Pancreas (tissue), 10 donors: Measurements from ENCODE around the gene TMEM223. TPM values are rescaled to one million over a fixed set of nuclear protein-coding genes. Genes with fewer than 3 reads are reported as not detected.

Experiments used
- ATAC-seq, 4 donors: fragments of 200-7000 bp; cut with Tn5 transposase; one replicate each; pipeline versions ENCODE4 v1.8.0 to v1.9.1; 2020; ENCODE audit warnings: mild to moderate bottlenecking in 4 of 4, moderate library complexity in 4 of 4
- DNase-seq, 6 donors: peaks; one replicate each; pipeline ENCODE4 v3.0.0-alpha.2; 2020
- FAIRE-seq: peaks from 2 replicates; lab custom pipeline; 2012; peaks lifted over from hg19 to GRCh38; lab: Jason Lieb, UNC
- H3K27ac ChIP-seq, 4 donors: fragments of 200-600 bp; sonication (generic); 1 replicate in 3 of 4; 2 replicates in 1 of 4; pipeline versions ENCODE4 v1.5.0 to v1.8.0; 2020
- H3K27me3 ChIP-seq, 4 donors: fragments of 200-600 bp; one replicate each; pipeline ENCODE4 v1.8.0; 2021
- H3K36me3 ChIP-seq, 3 donors: fragments of 200-600 bp; sonication (generic) in 1 of 3; one replicate each; pipeline versions ENCODE4 v1.5.0 to v1.8.0; 2020 to 2021
- H3K4me1 ChIP-seq, 3 donors: fragments of 200-600 bp; one replicate each; pipeline ENCODE4 v1.8.0; 2021
- H3K4me3 ChIP-seq, 4 donors: fragments of 200-600 bp; sonication (generic) in 2 of 4; one replicate each; pipeline versions ENCODE4 v1.5.0 to v1.8.0; 2020 to 2021
- H3K9me3 ChIP-seq, 4 donors: fragments of 200-600 bp; one replicate each; pipeline ENCODE4 v1.8.0; 2021
- CTCF ChIP-seq, 4 donors: fragments of 200-600 bp; sonication (generic) in 3 of 4; IDR thresholded peaks; one replicate each; pipeline versions ENCODE4 v1.5.0 to v1.8.0; 2021; ENCODE audit warnings: antibody characterized with exemption in 4 of 4
- WGBS, 2 donors: extraction: QIAGEN DNeasy Blood & Tissue Kit; methylation state at CpG; one replicate each; pipeline ENCODE4 v1.1.7; 2013; 5-methylcytosine and 5-hydroxymethylcytosine counted together
- intact Hi-C, 3 donors: fragments of 100-400 bp; cut with DNase I; formaldehyde crosslinking; loops; one replicate each; pipeline versions ENCODE4 v1.11.1 to v1.14.2; 2022
- polyA plus RNA-seq, 2 donors: library from polyadenylated mRNA; stranded (reverse); fragments of 200-250 nt; gene quantifications; one replicate each; pipeline ENCODE4 v1.2.3, GENCODE V29; 2013
- total RNA-seq, 6 donors: library from RNA; stranded (reverse); fragmentation: NEBNext Ultra II Directional in 4 of 6; extraction: Animal tissue kit (Norgen Biotek cat#: 25700) in 4 of 6; gene quantifications; one replicate each; pipeline versions ENCODE4 v1.2.1 to v1.2.4, GENCODE V29; 2021 to 2023
- donor health status: healthy with polysubstance abuse.
- donor health status: DM: no; HTN: no; CAD: no; lungs with moderate emphysema.
- donor health status: DM: no; HTN: no; CAD: no.
- donor health status: control.
- donor health status: control.
- donor health status: Bipolar disorder and iron deficiency.
- donor health status: DM: yes; HTN: yes; CAD: no.
- donor health status: DM: no; HTN: no; CAD: no.
- donor health status: DM: no; HTN: no; CAD: no.
- donor health status: DM: yes; HTN: yes; CAD: no.

Gene TMEM223
- total and polyA plus RNA-seq, 8 donors: 5.0 to 16.6 (median 7.5) TPM

- FAIRE-seq (no peak), DNase-seq (peak in 1 of 6 donors; percentile 15), ATAC-seq (peak in 1 of 4 donors; percentile 18)
- Histone ChIP-seq H3K9me3 (no peaks in the 10 kb centered on the region), H3K27me3 (no peaks in the 10 kb centered on the region), H3K4me3 (no peak overlapping the region), H3K27ac (peak overlapping the region in 1 of 4 donors; percentile 51), H3K4me1 (peaks cover 0 to 19% (median 0%) of the 10 kb centered on the region in 3 donors), H3K36me3 (peaks cover 0 to 6% (median 5%) of the 10 kb centered on the region in 3 donors)
- WGBS, 2 donors: 64 to 69% methylated on average over 5 of the region's 5 CpGs
- intact Hi-C loops: no loop called here
- no peak for TF ChIP-seq CTCF (IDR thresholded peaks at IDR 0.05)
Observed at GRCh38 chr11:62806611-62807121, 14.9 kb upstream of the TMEM223 start.

GRCh38 chr11:62805961-62806441, 14.2 kb upstream of the TMEM223 start:
- H3K27ac ChIP-seq: peak overlapping the region in 3 of 4 donors; percentile 38 to 89 (median 51)
- intact Hi-C loops: no loop called here
- TF ChIP-seq CTCF (IDR thresholded peaks at IDR 0.05): no peak
- peak overlapping the region; percentile 73 to 94 (median 86) for H3K4me3 ChIP-seq
- no peaks in the 10 kb centered on the region for H3K27me3 ChIP-seq
- H3K36me3 ChIP-seq: peaks cover under 1 to 12% (median 11%) of the 10 kb centered on the region in 3 donors
- FAIRE-seq: no peak
- DNase-seq: peak in 2 of 6 donors; percentile 11 to 19
- peak in 3 of 4 donors; percentile 0 to 4 (median 1) for ATAC-seq
- H3K4me1 ChIP-seq: peaks cover 0 to 19% (median 0%) of the 10 kb centered on the region in 3 donors
- no peaks in the 10 kb centered on the region for H3K9me3 ChIP-seq
- WGBS, 2 donors: 17 to 19% methylated on average over 12 of the region's 12 CpGs

DNA sequence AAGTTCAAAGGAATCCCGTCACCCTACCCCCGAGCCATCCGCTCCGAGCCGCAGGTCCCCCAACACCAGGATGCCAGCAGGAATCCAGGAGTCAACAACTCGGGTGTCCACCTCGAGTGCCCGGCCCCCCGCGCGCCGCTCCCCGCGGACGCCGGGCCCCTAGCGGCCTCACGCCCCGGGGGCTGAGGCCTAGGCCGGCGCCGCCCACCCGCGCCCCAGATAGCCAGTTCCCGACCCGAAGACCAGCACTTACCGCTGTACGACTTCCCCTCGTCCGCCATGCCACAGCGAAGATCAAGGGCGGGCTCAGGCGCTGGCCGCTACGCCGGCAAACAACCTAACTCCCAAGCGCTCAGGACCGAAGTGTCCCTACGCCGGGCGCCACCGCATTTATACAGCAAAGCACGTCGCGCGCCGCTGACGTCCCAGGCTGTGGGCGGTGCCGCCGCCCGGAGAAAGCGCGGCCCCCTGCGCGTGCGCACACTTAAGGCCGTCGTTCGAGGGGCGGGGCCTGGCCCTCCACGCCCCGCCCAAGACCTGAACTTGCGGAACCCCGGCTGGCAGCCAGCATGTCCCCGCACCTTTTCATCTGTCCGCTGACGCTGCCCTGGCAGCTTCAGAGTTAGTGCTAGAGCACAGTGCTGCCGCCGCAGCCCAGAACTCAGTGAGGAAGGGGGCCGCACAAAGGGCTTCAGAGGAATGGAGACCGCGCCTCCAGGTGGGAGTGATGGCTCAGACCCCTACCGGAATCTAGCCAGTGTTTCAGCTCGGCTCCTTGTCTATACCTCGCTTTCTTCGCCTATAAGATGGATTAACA, 13.5 kb upstream of the TMEM223 start, which contains the start of gene NXF1:
Gene NXF1, minus strand, starts transcription at position 365 of the 817 bp plus-strand sequence. Its CDS starts 84 bp downstream, at position 281.
- H3K36me3 ChIP-seq: peaks cover 5 to 19% (median 16%) of the 10 kb centered on the region in 3 donors
- peak; percentile 91 to 100 (median 97) for DNase-seq
- peak; percentile 94 to 98 (median 96) for ATAC-seq
- 0 to 1% methylated on average over 64 to 77 of the region's 77 CpGs for WGBS, 2 donors
- TF ChIP-seq CTCF (IDR thresholded peaks at IDR 0.05): no peak
- FAIRE-seq: no peak
- intact Hi-C loops: no loop called here
- no peaks in the 10 kb centered on the region for H3K27me3 ChIP-seq
- peaks cover 0 to 19% (median 0%) of the 10 kb centered on the region in 3 donors for H3K4me1 ChIP-seq
- H3K4me3 ChIP-seq: peak within 1 kb of the TSS; percentile 73 to 94 (median 86)
- no peaks in the 10 kb centered on the region for H3K9me3 ChIP-seq
- peak within 1 kb of the TSS; percentile 55 to 89 (median 73) for H3K27ac ChIP-seq

DNA sequence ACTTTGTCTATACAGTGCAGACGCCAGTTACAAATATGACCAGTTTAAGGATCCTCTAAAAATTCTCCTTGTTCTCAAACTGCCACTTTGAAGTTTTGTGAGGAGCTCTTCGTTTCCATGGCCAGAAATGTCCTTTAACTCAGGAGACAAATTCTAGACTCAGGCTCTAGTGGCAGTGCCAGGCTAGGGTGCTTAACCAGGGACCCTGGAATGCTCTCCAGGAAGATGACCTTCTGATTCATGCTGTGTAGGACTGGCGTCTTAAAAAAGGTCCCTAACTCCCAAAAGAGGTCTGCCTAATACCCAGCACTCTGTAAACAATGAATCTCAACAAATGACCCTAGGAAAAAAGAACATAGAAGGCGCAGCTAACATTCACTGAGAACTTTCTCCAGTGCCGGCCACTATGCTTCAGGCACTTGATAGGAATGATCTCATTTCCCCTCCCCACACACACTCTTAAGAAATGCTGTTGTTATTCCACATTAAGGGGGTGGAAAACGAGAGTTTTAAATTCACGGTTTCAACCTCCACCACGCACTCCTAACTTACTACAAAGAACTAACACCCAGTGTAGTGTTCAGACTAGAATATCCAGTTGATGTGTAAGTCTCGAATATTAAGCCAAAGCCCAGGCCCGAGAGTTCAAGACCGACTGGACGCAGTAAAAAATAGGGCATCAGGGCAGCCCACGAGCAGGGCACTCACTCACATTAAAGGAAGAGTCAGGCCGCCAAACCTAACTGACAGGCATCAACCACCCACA, 12.7 kb upstream of the TMEM223 start:
- ATAC-seq (peak; percentile 0 to 5 (median 2)), DNase-seq (no peak), FAIRE-seq (no peak)
- peak overlapping the region; percentile 73 to 94 (median 86) for H3K4me3 ChIP-seq
- no peaks in the 10 kb centered on the region for H3K9me3 ChIP-seq
- peak overlapping the region; percentile 55 to 89 (median 73) for H3K27ac ChIP-seq
- no peak for TF ChIP-seq CTCF (IDR thresholded peaks at IDR 0.05)
- intact Hi-C loops: no loop called here
- peaks cover 0 to 19% (median 0%) of the 10 kb centered on the region in 3 donors for H3K4me1 ChIP-seq
- WGBS, 2 donors: 3 to 4% methylated on average over 14 of the region's 14 CpGs
- H3K36me3 ChIP-seq: peaks cover 10 to 26% (median 22%) of the 10 kb centered on the region in 3 donors
- no peaks in the 10 kb centered on the region for H3K27me3 ChIP-seq
